Central memory CD4-positive, alpha-beta T cell (primary cell): ENCODE results near the gene MPST.
A peak's percentile ranks its signal among the peaks of the same experiment; 100 is the strongest.

Experiments
- DNase-seq: peaks from one replicate; pipeline ENCODE4 v3.0.0; 2022

The MPST gene

GRCh38 chr22:37001826-37002225 is 17.7 kb upstream of the MPST start:
- no peak for DNase-seq

GRCh38 chr22:37002633-37003032 is 16.9 kb upstream of the MPST start:
- no peak for DNase-seq

DNA sequence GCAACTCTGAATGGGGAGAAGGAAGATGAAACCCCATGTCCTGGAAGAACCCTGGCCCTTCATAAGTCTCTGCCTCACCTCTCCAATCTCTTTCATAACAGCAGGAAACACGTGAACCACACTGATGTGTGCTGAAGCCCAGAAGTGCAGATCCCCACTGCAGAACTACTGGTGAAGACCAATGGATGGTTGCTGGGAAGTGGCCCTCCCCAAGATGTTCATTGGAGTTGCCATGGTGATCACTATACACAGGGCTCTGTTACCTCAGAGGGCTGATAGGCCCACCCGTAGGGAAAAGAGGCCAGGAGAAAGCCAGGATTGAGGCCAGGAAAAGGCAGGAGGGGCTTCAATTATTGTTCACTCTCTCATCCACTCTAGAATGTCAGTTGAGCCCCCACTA is 11.9 kb upstream of the MPST start:
- no peak for DNase-seq

- no peak for DNase-seq
These were observed 11.2 kb upstream of the MPST start for GRCh38 chr22:37008365-37008764.

DNA sequence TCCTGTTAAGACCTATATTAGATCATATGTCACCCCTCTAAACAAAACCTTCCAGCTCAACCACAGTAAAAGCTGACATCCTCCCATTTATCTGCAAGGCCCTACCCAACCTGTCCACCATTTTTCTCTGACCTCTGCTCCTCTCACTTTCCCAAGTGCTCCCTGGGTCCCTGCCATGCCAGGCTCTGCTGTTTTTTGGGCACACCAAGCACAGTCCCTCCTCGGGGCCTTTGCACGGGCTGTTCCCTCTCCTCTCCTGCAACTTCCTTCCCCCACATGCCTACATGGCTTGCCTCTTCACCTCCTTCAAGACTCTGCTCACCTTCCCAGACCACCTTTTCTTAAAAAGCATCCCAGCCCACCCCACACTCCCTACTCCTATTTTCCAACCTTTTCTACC is 10.1 kb upstream of the MPST start:
- DNase-seq = no peak

GRCh38 chr22:37010174-37010573 is 9.4 kb upstream of the MPST start:
- DNase-seq = no peak

DNA sequence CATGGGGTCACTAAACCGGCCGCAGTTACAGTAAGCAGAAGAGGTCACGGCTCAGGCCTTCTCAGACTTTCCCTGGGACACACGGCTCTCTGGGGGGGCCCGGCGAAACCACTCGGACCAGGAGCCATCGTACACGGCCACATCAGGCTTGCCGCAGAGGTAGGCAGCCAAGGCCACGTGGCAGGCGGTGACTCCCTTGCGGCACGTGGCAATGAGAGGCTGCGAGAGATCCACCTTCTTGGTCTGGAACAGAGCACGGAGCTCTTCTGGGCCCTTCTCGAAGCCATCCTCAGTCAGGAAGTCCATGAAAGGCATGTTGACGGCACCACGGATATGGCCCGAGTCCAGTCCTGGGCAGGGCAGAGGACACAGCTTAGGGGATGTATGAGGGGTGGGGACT is 8.6 kb upstream of the MPST start:
- DNase-seq = no peak

DNA sequence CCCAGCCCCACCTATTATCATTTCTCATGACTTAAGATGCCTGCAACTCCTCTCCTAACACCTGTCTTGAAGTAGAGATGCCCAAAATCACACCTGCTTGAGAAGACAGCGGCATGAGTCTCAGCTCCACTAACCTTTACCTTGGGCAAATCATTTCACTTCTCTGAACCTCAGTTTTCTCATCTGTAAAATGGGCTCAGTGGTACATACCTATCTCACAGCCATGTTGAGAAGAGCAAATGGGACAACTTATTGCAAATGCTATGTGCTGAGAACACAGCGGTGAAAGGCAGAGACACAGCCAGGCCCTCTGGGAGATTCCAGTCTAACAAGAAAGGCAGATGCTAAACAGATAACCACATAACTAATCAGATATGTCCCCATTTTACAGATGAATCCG is 8.1 kb upstream of the MPST start:
- no peak for DNase-seq

GRCh38 chr22:37012262-37012904 is 7.2 kb upstream of the MPST start:
- DNase-seq = no peak

- DNase-seq = no peak
These were observed 6.6 kb upstream of the MPST start for GRCh38 chr22:37012956-37013355.

DNA sequence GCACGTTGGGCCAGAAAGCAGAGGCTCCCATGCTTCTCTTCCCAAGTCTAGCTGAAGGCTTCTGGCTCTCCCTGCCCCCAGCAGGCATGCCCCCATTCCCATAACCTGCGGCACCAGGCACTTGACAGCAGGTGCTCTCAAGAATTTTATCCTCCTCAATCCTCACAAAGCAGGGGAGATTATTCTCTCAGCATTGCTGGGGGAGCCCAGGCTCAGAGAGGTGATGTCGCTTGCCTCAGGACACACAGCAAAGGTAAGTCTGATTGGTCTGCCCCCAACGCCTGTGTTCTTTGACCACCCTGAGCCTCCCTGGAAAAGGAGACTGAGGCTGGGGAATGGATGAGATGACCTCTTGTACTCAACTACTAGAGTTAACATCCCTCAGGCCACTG is 5.1 kb upstream of the MPST start:
- no peak for DNase-seq

- no peak for DNase-seq
These were observed 4.5 kb upstream of the MPST start for GRCh38 chr22:37014835-37015586.

- no peak for DNase-seq
These were observed 4.0 kb upstream of the MPST start for GRCh38 chr22:37015587-37015878.

DNA sequence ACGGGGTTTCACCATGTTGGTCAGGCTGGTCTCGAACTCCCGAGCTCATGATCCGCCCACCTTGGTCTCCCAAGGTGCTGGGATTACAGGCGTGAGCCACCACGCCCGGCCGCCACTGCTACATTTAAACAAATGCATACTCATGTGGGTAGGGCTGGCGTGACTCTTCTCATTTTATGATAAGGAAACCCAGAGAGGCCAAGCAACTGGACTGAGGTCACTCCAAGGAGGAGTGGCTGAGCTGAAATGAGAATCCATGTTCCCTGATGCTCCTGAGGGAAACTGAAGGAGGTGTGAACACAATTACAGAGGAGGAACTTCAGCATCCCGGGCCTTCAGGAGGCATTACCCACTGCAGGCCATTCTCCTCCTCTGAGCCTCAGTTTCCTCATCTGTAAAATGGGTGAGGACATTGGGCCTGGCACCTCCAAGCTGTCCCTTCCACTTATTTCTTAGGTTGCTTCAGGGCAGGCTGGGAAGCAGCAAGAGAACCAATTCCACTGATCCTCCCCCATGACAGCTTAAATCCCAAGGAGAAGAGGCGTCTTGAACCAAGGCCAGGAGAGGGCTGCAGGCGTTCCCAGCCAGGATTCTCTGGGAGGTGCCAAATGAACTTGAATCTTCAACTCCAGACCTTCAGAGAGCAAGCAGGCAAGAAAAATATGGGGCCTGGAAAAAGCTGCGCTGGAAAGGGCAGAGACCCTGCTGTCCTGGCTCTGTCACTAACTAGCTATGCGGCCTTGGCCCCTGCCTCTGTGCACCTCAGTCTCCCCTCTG is 3.2 kb upstream of the MPST start:
- DNase-seq = no peak

DNA sequence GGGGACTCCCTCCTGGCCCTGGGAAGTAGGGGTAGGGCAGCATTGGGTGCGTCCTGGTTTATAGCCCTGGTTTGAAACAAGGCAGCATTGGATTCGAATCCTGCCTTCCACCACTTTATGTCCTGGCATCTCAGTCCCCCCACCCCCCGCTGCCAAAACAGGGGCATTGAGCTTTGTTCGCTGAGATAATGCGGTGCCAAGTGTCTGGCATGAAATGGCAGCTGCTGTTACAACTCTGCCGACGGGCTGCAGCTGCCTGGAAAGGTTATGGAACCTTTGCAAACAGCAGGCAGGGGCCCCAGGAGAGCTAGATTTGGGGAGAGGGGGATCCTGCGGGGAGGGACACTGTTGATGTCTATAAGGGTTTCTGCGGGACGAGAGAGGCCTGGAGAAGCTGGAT is 2.2 kb upstream of the MPST start:
- no peak for DNase-seq

DNA sequence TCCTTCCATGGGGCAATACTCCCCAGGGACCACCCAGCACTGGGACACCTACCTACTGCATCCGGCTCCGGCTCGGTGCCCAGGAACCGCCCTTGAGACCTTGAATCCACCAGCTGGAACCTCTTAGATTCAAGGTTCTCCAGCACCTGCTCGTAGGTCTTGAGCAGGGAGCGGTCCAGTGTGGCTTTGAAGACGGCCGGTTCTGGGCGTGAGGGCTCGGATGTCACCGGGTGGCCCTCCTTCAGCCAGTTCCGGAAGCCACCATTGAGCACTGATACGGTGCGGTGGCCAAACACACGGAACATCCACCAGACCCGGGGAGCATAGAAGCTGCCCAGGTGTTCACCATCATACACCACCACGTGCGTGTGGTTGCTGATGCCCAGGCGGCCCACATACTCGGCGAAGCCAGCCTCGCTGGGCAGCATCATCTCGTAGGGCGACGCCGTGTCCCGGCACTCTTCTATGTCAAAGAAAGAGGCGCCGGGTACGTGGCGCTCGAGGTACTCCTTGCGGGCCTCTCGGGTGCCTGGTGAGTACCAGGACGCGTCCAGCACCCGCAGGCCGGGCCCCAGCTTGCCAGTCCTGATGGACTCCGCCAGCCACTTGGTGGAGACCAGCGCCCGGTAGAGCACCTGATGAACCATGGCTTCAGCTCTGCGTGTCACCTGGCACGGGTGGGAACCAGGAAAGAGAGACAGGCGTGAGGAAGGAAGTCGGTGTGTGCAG is 1.3 kb upstream of the MPST start:
- no peak for DNase-seq

- no peak for DNase-seq
These were observed 680 bp upstream of the MPST start for GRCh38 chr22:37018815-37019308.

DNA sequence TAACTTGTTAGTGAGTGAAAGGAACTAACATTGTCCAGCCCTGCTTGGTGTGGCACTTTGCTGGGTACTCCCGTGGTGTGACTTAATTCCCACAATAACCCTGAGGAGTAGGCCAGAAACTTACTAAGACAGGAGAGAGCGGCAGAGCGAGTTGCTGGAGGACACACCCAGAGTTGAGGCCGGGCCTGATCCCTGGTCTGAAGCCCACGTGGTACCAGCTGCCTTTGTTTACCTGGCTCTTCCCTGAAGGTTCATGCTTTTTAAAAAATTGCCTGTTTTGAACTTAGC is 594 bp downstream of the MPST start:
- DNase-seq = no peak

- no peak for DNase-seq
These were observed 1.5 kb downstream of the MPST start for GRCh38 chr22:37021041-37021440.

GRCh38 chr22:37021710-37022482 is 2.4 kb downstream of the MPST start:
- DNase-seq = peak; percentile 34

DNA sequence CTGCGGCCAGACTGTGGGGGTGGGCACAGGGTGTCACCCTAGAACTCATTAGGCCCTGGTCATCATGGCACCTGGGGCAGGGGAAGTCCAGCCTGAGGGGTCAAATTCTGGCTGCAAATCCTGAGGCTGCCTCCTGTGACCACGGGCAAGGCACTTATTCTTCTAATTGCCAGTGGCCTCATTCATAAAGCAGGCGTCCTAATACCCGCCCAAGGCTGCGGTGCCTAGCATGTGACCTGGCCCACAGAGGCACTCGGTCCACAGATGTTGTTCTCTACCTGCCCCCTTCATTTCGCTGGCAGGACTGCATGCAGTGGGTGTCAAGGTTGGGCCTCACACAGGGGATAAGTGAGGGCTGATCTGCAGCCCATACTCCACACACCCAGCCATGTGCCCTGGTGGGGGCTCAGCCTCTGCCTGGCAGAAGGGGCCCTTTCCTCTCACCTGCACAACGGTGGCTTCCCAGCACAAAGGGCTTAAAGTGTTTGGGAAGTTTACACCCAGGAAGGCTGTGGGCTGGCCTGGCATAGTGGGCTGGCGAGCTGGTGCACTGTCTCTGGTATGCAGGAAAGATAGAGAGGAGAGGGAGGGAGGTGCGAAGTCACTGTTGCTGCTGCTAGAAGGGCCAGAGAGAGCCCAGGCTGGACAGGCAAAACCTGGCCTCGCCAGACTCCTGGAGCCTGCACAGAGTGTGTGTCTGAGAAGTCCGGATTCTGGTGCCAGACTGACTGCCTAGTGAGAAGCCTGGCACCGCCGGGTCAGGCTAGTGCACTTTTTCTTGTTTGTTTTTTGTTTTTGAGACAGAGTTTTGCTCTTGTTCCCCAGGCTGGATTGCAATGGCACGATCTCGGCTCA is 3.2 kb downstream of the MPST start:
- DNase-seq = no peak
